Non-pigmented ciliary epithelial cell (primary cell): ENCODE measurements around the gene ME3.

ENCODE experiments used
- DNase-seq: peaks from one replicate; pipeline ENCODE4 v3.0.0-alpha.2; 2010; ENCODE audit warnings: low read depth

Gene ME3

GRCh38 chr11:86692746-86693145 is 20.3 kb upstream of the ME3 start:
- DNase-seq = no peak

GRCh38 chr11:86692317-86692716 is 19.9 kb upstream of the ME3 start:
- DNase-seq = no peak

GRCh38 chr11:86688398-86689179 is 16.2 kb upstream of the ME3 start:
- peak; percentile 78 for DNase-seq

- DNase-seq = no peak
These were observed 14.9 kb upstream of the ME3 start for GRCh38 chr11:86687185-86687778.

GRCh38 chr11:86686531-86686930 is 14.1 kb upstream of the ME3 start:
- no peak for DNase-seq

GRCh38 chr11:86681483-86681756 is 9.0 kb upstream of the ME3 start:
- no peak for DNase-seq

- DNase-seq = no peak
These were observed 8.5 kb upstream of the ME3 start for GRCh38 chr11:86680716-86681482.

GRCh38 chr11:86678823-86679222 is 6.4 kb upstream of the ME3 start:
- DNase-seq = peak; percentile 78

- DNase-seq = no peak
These were observed 5.9 kb upstream of the ME3 start for GRCh38 chr11:86678296-86678695.

- no peak for DNase-seq
These were observed 4.2 kb upstream of the ME3 start for GRCh38 chr11:86676533-86677154.

- no peak for DNase-seq
These were observed 3.6 kb upstream of the ME3 start for GRCh38 chr11:86676010-86676409.

GRCh38 chr11:86675017-86675416 is 2.6 kb upstream of the ME3 start:
- no peak for DNase-seq

- no peak for DNase-seq
These were observed 1.7 kb upstream of the ME3 start for GRCh38 chr11:86673872-86674750.

GRCh38 chr11:86673055-86673843 is 833 bp upstream of the ME3 start:
- DNase-seq = no peak

- no peak for DNase-seq
These were observed 847 bp downstream of the ME3 start for GRCh38 chr11:86671531-86672006.

GRCh38 chr11:86670911-86671310 is 1.5 kb downstream of the ME3 start:
- DNase-seq = no peak

GRCh38 chr11:86670181-86670580 is 2.2 kb downstream of the ME3 start:
- DNase-seq = no peak

GRCh38 chr11:86669424-86669823 is 3.0 kb downstream of the ME3 start:
- no peak for DNase-seq

GRCh38 chr11:86668929-86669328 is 3.5 kb downstream of the ME3 start:
- DNase-seq = no peak

GRCh38 chr11:86666193-86666592 is 6.2 kb downstream of the ME3 start:
- DNase-seq = no peak

GRCh38 chr11:86664930-86665329 is 7.5 kb downstream of the ME3 start:
- DNase-seq = no peak
